Measurements from ENCODE around the gene KLF16.
"Not testable (repeated sequence)": the region's sequence is repeated elsewhere in the genome, so short reads cannot be mapped to it uniquely, and the experiment has no call there.

The KLF16 gene

GRCh38 chr19:1878583-1878982, 15.2 kb upstream of the KLF16 start:
- H3K27me3 Mint-ChIP-seq, H3K4me3 Mint-ChIP-seq, ATAC-seq, H3K27ac Mint-ChIP-seq, H3K9me3 Mint-ChIP-seq: not testable (repeated sequence)
- Mint-ChIP-seq H3K4me1 (peaks cover 56% of the 10 kb centered on the region), H3K36me3 (peaks cover 11% of the 10 kb centered on the region)

GRCh38 chr19:1877280-1877660, 13.9 kb upstream of the KLF16 start:
- H3K27ac Mint-ChIP-seq, H3K9me3 Mint-ChIP-seq, H3K27me3 Mint-ChIP-seq, H3K4me3 Mint-ChIP-seq, ATAC-seq: not testable (repeated sequence)
- H3K4me1 Mint-ChIP-seq = peaks cover 54% of the 10 kb centered on the region
- H3K36me3 Mint-ChIP-seq = peaks cover 11% of the 10 kb centered on the region

GRCh38 chr19:1876496-1877279, 13.3 kb upstream of the KLF16 start:
- H3K36me3 Mint-ChIP-seq = peaks cover 11% of the 10 kb centered on the region

GRCh38 chr19:1875646-1876495, 12.5 kb upstream of the KLF16 start:
- Mint-ChIP-seq H3K4me1 (peaks cover 48% of the 10 kb centered on the region), H3K36me3 (peaks cover 12% of the 10 kb centered on the region), H3K9me3 (no peaks in the 10 kb centered on the region), H3K4me3 (peak overlapping the region; percentile 100), H3K27me3 (no peaks in the 10 kb centered on the region), H3K27ac (peak overlapping the region; percentile 99)
- ATAC-seq = peak; percentile 96

More at GRCh38 chr19:1876496-1877279, 13.3 kb upstream of the KLF16 start:
- H3K27me3 Mint-ChIP-seq, H3K9me3 Mint-ChIP-seq: not testable (repeated sequence)
- H3K27ac Mint-ChIP-seq = peak overlapping the region; percentile 99
- ATAC-seq = peak; percentile 11
- H3K4me3 Mint-ChIP-seq = peak overlapping the region; percentile 100
- peaks cover 49% of the 10 kb centered on the region for H3K4me1 Mint-ChIP-seq

- H3K4me3 Mint-ChIP-seq = peak overlapping the region; percentile 100
- ATAC-seq, H3K27me3 Mint-ChIP-seq, H3K9me3 Mint-ChIP-seq: not testable (repeated sequence)
- peak overlapping the region; percentile 99 for H3K27ac Mint-ChIP-seq
- H3K36me3 Mint-ChIP-seq = peaks cover 19% of the 10 kb centered on the region
- H3K4me1 Mint-ChIP-seq = peaks cover 49% of the 10 kb centered on the region
These were observed 11.9 kb upstream of the KLF16 start for GRCh38 chr19:1875265-1875645.

- ATAC-seq = no peak
- no peaks in the 10 kb centered on the region for H3K9me3 Mint-ChIP-seq
- H3K27ac Mint-ChIP-seq = peak overlapping the region; percentile 99
- peaks cover 50% of the 10 kb centered on the region for H3K4me1 Mint-ChIP-seq
- H3K36me3 Mint-ChIP-seq = peaks cover 20% of the 10 kb centered on the region
- H3K27me3 Mint-ChIP-seq = no peaks in the 10 kb centered on the region
- peak overlapping the region; percentile 100 for H3K4me3 Mint-ChIP-seq
These were observed 11.3 kb upstream of the KLF16 start for GRCh38 chr19:1874554-1875185.

- Mint-ChIP-seq H3K9me3 (no peaks in the 10 kb centered on the region), H3K27me3 (no peaks in the 10 kb centered on the region), H3K27ac (peak overlapping the region; percentile 99), H3K4me3 (peak overlapping the region; percentile 100), H3K36me3 (peaks cover 20% of the 10 kb centered on the region), H3K4me1 (peaks cover 50% of the 10 kb centered on the region)
- ATAC-seq = no peak
These were observed 10.4 kb upstream of the KLF16 start for GRCh38 chr19:1873524-1874473.

- Mint-ChIP-seq H3K36me3 (peaks cover 14% of the 10 kb centered on the region), H3K9me3 (no peaks in the 10 kb centered on the region), H3K27ac (peak overlapping the region; percentile 37), H3K4me3 (no peak overlapping the region), H3K4me1 (peaks cover 48% of the 10 kb centered on the region), H3K27me3 (no peaks in the 10 kb centered on the region)
- ATAC-seq = no peak
These were observed 9.6 kb upstream of the KLF16 start for GRCh38 chr19:1872807-1873523.

- ATAC-seq = no peak
- Mint-ChIP-seq H3K4me3 (no peak overlapping the region), H3K27me3 (no peaks in the 10 kb centered on the region), H3K36me3 (peaks cover 14% of the 10 kb centered on the region), H3K9me3 (no peaks in the 10 kb centered on the region), H3K27ac (no peak overlapping the region), H3K4me1 (peaks cover 55% of the 10 kb centered on the region)
These were observed 8.3 kb upstream of the KLF16 start for GRCh38 chr19:1871630-1872029.

GRCh38 chr19:1871140-1871597, 7.8 kb upstream of the KLF16 start:
- Mint-ChIP-seq H3K4me1 (peaks cover 50% of the 10 kb centered on the region), H3K36me3 (peaks cover 14% of the 10 kb centered on the region), H3K27me3 (no peaks in the 10 kb centered on the region), H3K4me3 (no peak overlapping the region), H3K9me3 (no peaks in the 10 kb centered on the region), H3K27ac (no peak overlapping the region)
- no peak for ATAC-seq

- H3K36me3 Mint-ChIP-seq = peaks cover 10% of the 10 kb centered on the region
- H3K4me3 Mint-ChIP-seq = no peak overlapping the region
- no peak for ATAC-seq
- no peak overlapping the region for H3K27ac Mint-ChIP-seq
- peaks cover 41% of the 10 kb centered on the region for H3K4me1 Mint-ChIP-seq
- H3K27me3 Mint-ChIP-seq = no peaks in the 10 kb centered on the region
- no peaks in the 10 kb centered on the region for H3K9me3 Mint-ChIP-seq
These were observed 5.6 kb upstream of the KLF16 start for GRCh38 chr19:1868971-1869370.

GRCh38 chr19:1867349-1867724, 4.0 kb upstream of the KLF16 start:
- H3K4me1 Mint-ChIP-seq = peaks cover 28% of the 10 kb centered on the region
- no peaks in the 10 kb centered on the region for H3K9me3 Mint-ChIP-seq
- H3K36me3 Mint-ChIP-seq = peaks cover 9% of the 10 kb centered on the region
- no peaks in the 10 kb centered on the region for H3K27me3 Mint-ChIP-seq
- peak overlapping the region; percentile 6 for H3K27ac Mint-ChIP-seq
- ATAC-seq = no peak
- H3K4me3 Mint-ChIP-seq = no peak overlapping the region

GRCh38 chr19:1866693-1867348, 3.4 kb upstream of the KLF16 start:
- H3K4me3 Mint-ChIP-seq = no peak overlapping the region
- no peak for ATAC-seq
- peaks cover 9% of the 10 kb centered on the region for H3K36me3 Mint-ChIP-seq
- peaks cover 33% of the 10 kb centered on the region for H3K4me1 Mint-ChIP-seq
- H3K27me3 Mint-ChIP-seq = no peaks in the 10 kb centered on the region
- H3K9me3 Mint-ChIP-seq = no peaks in the 10 kb centered on the region
- H3K27ac Mint-ChIP-seq = peak overlapping the region; percentile 6
